Prostate gland (tissue), 2 donors: Measurements from ENCODE around the gene ARMC3. TPM values are rescaled to one million over a fixed set of nuclear protein-coding genes. Genes with fewer than 3 reads are reported as not detected.
A peak's percentile ranks its signal among the peaks of the same experiment; 100 is the strongest.
"Not testable (repeated sequence)": the region's sequence is repeated elsewhere in the genome, so short reads cannot be mapped to it uniquely, and the experiment has no call there.

Source experiments
- DNase-seq: peaks from one replicate; pipeline ENCODE4 v3.0.0-alpha.2; 2019; ENCODE audit warnings: low spot score
- H3K27ac ChIP-seq, 2 donors: fragments of 200-600 bp; sonication (generic); 2 replicates each; pipeline ENCODE4 v1.5.1; 2017 to 2019
- H3K27me3 ChIP-seq: fragments of 200-600 bp; sonication (generic); replicated peaks from 2 replicates; pipeline ENCODE4 v1.5.1; 2019; ENCODE audit not compliant: insufficient read depth
- H3K36me3 ChIP-seq, 2 donors: fragments of 200-600 bp; sonication (generic); 1 replicate in 1 of 2; 2 replicates in 1 of 2; pipeline versions ENCODE4 v1.5.1 to v1.8.1; 2017 to 2019
- H3K4me1 ChIP-seq: fragments of 200-600 bp; sonication (generic); replicated peaks from 2 replicates; pipeline ENCODE4 v1.5.1; 2019
- H3K4me3 ChIP-seq, 2 donors: fragments of 200-600 bp; sonication (generic); 2 replicates each; pipeline ENCODE4 v1.5.1; 2017 to 2019
- H3K9me3 ChIP-seq: fragments of 200-600 bp; sonication (generic); 2 replicates; pipeline ENCODE4 v1.5.1; 2017
- POLR2A ChIP-seq: fragments of 450-650 bp; IDR thresholded peaks from one replicate; pipeline ENCODE4 v1.6.1; 2016; ENCODE audit warnings: antibody characterized with exemption, mild to moderate bottlenecking
- POLR2AphosphoS5 ChIP-seq: sonication (generic); formaldehyde crosslinking; IDR thresholded peaks from one replicate; pipeline ENCODE4 v1.6.1; 2017; ENCODE audit warnings: antibody characterized with exemption
- WGBS: methylation state at CpG from one replicate; pipeline ENCODE4 v1.1.5; 2018; 5-methylcytosine and 5-hydroxymethylcytosine counted together
- intact Hi-C: fragments of 100-400 bp; cut with DNase I; formaldehyde crosslinking; loops from one replicate; pipeline ENCODE4 v1.14.2; 2022
- total RNA-seq, 2 donors: library from RNA; depleted of rRNA; stranded (reverse); fragments of >200 nt; gene quantifications; one replicate each; pipeline ENCODE4 v1.1.0, GENCODE V29; 2016
- TF ChIP-seq, protein P1 (sequence below), 4 experiments: fragments of 200-600 bp in 2 of 4; fragments of 450-650 bp in 2 of 4; sonication (generic) in 2 of 4; IDR thresholded peaks; 1 replicate in 3 of 4; 2 replicates in 1 of 4; pipeline ENCODE4 v1.5.1; 2016 to 2019; ENCODE audit warnings: antibody characterized with exemption in 4 of 4, mild to moderate bottlenecking in 2 of 4, moderate library complexity in 2 of 4

Gene ARMC3
- total RNA-seq, 2 donors from 2014 or later: 5.0 TPM; not detected in 1

DNA sequence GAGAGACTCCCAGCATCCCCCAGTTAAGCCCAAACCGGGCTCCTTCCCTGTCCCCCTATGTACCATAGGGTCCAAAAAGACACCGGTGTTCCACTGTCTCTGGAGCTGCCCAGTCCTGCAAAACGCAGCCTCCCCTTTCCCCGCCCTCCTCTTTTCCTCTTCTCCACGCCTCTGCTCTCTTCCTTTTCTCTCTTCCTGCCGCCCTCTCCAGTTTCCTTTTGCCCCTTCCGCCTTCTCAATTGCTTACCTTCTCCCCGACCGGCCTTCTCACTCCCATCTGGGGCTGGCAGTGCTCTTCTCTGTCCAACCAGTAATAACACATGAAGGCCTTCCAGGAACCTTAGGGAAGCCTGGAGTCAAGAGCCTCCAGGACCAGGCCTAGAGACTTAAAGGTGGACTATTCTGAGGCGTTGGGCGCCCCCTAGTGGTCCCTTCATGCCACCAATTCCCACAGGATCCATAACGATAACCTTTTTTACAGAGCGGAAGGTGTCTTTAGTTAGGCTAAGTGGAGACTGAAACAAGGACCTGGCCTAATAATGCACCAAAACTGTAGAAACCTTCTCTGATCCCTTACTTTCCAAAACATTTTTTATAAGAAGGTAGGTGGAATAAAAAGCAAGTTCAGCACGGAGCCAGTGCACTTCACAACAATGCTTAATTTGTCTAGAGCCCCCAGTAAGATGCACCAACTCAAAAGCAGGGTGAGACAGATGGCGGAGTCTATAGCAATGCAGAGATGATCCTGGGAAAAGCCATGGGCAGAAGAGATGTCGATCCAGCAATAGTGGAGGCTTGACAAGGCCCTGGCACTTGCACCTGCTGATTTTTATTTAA is 140.3 kb downstream of the ARMC3 start:
- Histone ChIP-seq H3K4me3 (no peak overlapping the region), H3K36me3 (no peaks in the 10 kb centered on the region), H3K4me1 (no peaks in the 10 kb centered on the region), H3K9me3 (no peaks in the 10 kb centered on the region), H3K27me3 (no peaks in the 10 kb centered on the region), H3K27ac (no peak overlapping the region)
- intact Hi-C loops: loop anchor here (5.0 to 10.0 kb wide), 3 partner anchors 76 to 1063 kb away; partner anchors contain the start of genes COMMD3 and DNAJC1
- peak; percentile 64 for DNase-seq
- WGBS: 64% methylated on average over 16 of the region's 16 CpGs
- TF ChIP-seq POLR2A (no peak), POLR2AphosphoS5 (no peak)
- TF ChIP-seq, protein P1, sequence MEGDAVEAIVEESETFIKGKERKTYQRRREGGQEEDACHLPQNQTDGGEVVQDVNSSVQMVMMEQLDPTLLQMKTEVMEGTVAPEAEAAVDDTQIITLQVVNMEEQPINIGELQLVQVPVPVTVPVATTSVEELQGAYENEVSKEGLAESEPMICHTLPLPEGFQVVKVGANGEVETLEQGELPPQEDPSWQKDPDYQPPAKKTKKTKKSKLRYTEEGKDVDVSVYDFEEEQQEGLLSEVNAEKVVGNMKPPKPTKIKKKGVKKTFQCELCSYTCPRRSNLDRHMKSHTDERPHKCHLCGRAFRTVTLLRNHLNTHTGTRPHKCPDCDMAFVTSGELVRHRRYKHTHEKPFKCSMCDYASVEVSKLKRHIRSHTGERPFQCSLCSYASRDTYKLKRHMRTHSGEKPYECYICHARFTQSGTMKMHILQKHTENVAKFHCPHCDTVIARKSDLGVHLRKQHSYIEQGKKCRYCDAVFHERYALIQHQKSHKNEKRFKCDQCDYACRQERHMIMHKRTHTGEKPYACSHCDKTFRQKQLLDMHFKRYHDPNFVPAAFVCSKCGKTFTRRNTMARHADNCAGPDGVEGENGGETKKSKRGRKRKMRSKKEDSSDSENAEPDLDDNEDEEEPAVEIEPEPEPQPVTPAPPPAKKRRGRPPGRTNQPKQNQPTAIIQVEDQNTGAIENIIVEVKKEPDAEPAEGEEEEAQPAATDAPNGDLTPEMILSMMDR (IDR thresholded peaks at IDR 0.05): peak; percentile 44 to 73 (median 65)

GRCh38 chr10:23069019-23069815 is 141.4 kb downstream of the ARMC3 start:
- DNase-seq: no peak
- Histone ChIP-seq H3K27ac (no peak overlapping the region), H3K36me3 (no peaks in the 10 kb centered on the region), H3K27me3 (no peaks in the 10 kb centered on the region), H3K4me1 (no peaks in the 10 kb centered on the region), H3K4me3 (no peak overlapping the region), H3K9me3 (no peaks in the 10 kb centered on the region)
- TF ChIP-seq, protein P1 (IDR thresholded peaks at IDR 0.05): no peak
- intact Hi-C loops: loop anchor here (5.0 to 10.0 kb wide), 3 partner anchors 77 to 1064 kb away; partner anchors contain the start of genes COMMD3 and DNAJC1
- WGBS: 82% methylated on average over 10 of the region's 10 CpGs

DNA sequence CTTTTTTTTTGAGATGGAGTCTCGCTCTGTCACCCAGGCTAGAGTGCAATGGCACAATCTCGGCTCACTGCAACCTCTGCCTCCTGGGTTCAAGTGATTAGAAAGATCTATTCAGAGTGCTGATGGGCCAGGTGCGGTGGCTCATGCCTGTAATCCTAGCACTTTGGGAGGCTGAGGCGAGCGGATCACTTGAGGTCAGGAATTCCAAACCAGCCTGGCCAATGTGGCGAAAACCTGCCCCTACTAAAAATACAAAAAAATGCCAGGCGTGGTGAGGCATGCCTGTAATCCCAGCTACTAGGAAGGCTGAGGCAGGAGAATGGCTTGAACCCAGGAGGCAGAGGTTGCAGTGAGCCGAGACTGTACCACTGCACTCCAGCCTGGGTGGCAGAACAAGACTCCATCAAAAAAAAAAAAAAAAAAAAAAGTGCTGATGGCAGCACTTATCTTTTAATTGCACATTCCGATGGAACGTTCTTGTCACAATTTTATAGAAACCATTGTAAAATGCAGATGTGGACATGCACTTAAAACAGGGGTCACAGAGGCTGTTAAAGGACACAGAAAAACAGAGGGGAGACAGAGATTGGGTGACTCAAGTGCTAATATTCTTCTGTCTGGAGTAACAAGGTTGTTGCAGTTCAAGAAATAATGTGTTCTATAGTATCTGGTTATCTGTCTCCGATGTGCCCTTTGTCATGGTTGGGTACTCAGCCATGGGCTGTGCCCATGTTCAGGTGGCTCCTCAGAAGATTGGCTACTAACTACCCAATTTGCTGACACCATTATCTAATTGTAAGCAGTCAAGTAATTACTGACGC is 142.4 kb downstream of the ARMC3 start:
- 68% methylated on average over 12 of the region's 12 CpGs for WGBS
- intact Hi-C loops, H3K27ac ChIP-seq, H3K9me3 ChIP-seq, H3K4me3 ChIP-seq, H3K4me1 ChIP-seq, DNase-seq, H3K27me3 ChIP-seq, H3K36me3 ChIP-seq: not testable (repeated sequence)

DNA sequence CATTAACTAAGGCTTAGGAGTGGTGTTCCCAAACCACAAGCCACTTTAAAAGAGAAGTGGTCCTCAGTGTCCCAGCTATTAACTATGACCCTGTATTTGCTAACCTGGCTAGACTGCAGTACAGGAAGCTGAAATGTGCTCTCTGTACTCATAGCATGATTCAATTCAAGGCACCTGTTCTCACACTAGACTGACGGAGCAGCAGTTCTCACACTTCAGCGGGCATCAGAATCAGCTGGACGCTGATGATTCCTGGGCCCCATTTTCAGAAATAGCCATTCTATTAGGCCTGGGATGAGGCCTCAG is 143.0 kb downstream of the ARMC3 start:
- no peak overlapping the region for H3K27ac ChIP-seq
- no peaks in the 10 kb centered on the region for H3K4me1 ChIP-seq
- H3K4me3 ChIP-seq: no peak overlapping the region
- intact Hi-C loops: no loop called here
- no peaks in the 10 kb centered on the region for H3K27me3 ChIP-seq
- TF ChIP-seq POLR2A (no peak), POLR2AphosphoS5 (no peak)
- TF ChIP-seq, protein P1 (IDR thresholded peaks at IDR 0.05): no peak
- no peaks in the 10 kb centered on the region for H3K36me3 ChIP-seq
- DNase-seq: no peak
- no peaks in the 10 kb centered on the region for H3K9me3 ChIP-seq
- WGBS: 96% methylated on average over 3 of the region's 3 CpGs

DNA sequence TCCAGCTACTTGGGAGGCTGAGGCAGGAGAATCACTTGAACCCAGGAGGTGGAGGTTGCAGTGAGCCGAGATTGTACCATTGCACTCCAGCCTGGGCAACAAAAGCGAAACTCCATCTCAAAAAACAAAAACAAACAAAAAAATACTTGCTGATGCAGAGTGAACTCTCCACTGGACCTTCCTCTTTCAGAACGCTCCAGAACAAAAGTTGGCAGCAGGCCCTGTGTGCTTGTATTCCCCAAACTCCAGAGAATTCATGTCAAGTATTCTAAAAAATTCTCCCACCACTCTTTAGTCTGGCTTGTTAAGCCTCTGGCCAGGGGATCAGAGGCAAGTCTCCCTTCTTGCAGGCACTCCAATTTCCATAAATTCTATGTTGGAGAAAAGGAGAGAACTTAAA is 144.7 kb downstream of the ARMC3 start:
- H3K4me3 ChIP-seq, DNase-seq, intact Hi-C loops, H3K9me3 ChIP-seq, H3K36me3 ChIP-seq, H3K4me1 ChIP-seq, H3K27ac ChIP-seq, H3K27me3 ChIP-seq: not testable (repeated sequence)
- 71% methylated on average over 3 of the region's 3 CpGs for WGBS
